Measurements from ENCODE around the gene PXDN.

GRCh38 chr2:1621501-1621900 lies 122.8 kb downstream of the PXDN start:
- TF ChIP-seq POLR2A (IDR thresholded peaks at IDR 0.05; ENCODE audit: low read length) (no peak), GATA1 (IDR thresholded peaks at IDR 0.05; ENCODE audit: low read depth, low read length) (no peak)
